OCI-LY3 (cell line): ENCODE measurements around the gene DUSP5.

Experiments
- H2AFZ ChIP-seq: fragments of 200-600, 300-600 bp; shearing (Covaris generic); 2 replicates; pipeline ENCODE4 v1.6.0; 2014; ENCODE audit warnings: antibody characterized with exemption, low read depth, low read length
- H3K27ac ChIP-seq: fragments of 200-600, 300-600 bp; sonication (generic); 2 replicates; pipeline ENCODE4 v1.5.1; 2014; ENCODE audit warnings: mild to moderate bottlenecking, low read length, moderate library complexity, mixed read lengths
- H3K27me3 ChIP-seq: fragments of 200-600, 300-600 bp; sonication (generic); 2 replicates; pipeline ENCODE4 v1.6.1; 2014; ENCODE audit warnings: low read depth, low read length, mixed read lengths
- H3K36me3 ChIP-seq: fragments of 200-600, 300-600 bp; sonication (generic); replicated peaks from 2 replicates; pipeline ENCODE3; 2014; ENCODE audit warnings: low read depth, low read length, mixed read lengths
- H3K4me1 ChIP-seq: fragments of 300-600, 200-600 bp; sonication (generic); 2 replicates; pipeline ENCODE4 v1.6.1; 2014; ENCODE audit warnings: low read length, mixed read lengths
- H3K4me2 ChIP-seq: fragments of 200-600, 300-600 bp; sonication (generic); 2 replicates; pipeline ENCODE4 v1.6.1; 2014; ENCODE audit warnings: low read length, mixed read lengths
- H3K4me3 ChIP-seq: fragments of 300-600, 200-600 bp; sonication (generic); 2 replicates; pipeline ENCODE4 v1.5.1; 2014; ENCODE audit warnings: antibody characterized with exemption, mild to moderate bottlenecking, low read length, moderate library complexity
- H3K79me2 ChIP-seq: fragments of 300-600, 200-600 bp; shearing (Covaris generic); 2 replicates; pipeline ENCODE4 v1.6.1; 2014; ENCODE audit warnings: mild to moderate bottlenecking, low read length, mixed read lengths
- H3K9ac ChIP-seq: fragments of 300-600, 200-600 bp; shearing (Covaris generic); 2 replicates; pipeline ENCODE4 v1.6.0; 2014; ENCODE audit warnings: mild to moderate bottlenecking, low read length, moderate library complexity
- H3K9me3 ChIP-seq: fragments of 200-600, 300-600 bp; shearing (Covaris generic); 2 replicates; pipeline ENCODE4 v1.6.1; 2014; ENCODE audit warnings: low read length, mixed read lengths; ENCODE audit not compliant: insufficient read depth
- H4K20me1 ChIP-seq: fragments of 200-600, 300-600 bp; sonication (generic); 2 replicates; pipeline ENCODE4 v1.6.1; 2016; ENCODE audit warnings: low read length, mixed read lengths; ENCODE audit not compliant: insufficient read depth
- EZH2phosphoT487 ChIP-seq: fragments of 200-600 bp; shearing (Covaris generic); IDR thresholded peaks from 2 replicates; pipeline ENCODE4 v1.6.1; 2018; ENCODE audit warnings: antibody characterized with exemption, mixed run types, low read depth
- TF ChIP-seq, protein P1 (sequence below): fragments of 200-600, 300-600 bp; sonication (generic); IDR thresholded peaks from 2 replicates; pipeline ENCODE4 v1.5.1; 2014; ENCODE audit warnings: antibody characterized with exemption, low read length, low read depth

The DUSP5 gene

GRCh38 chr10:110487411-110488331, 10.0 kb upstream of the DUSP5 start:
- Histone ChIP-seq H4K20me1 (no peaks in the 10 kb centered on the region), H3K79me2 (no peaks in the 10 kb centered on the region), H3K27me3 (peaks cover 18% of the 10 kb centered on the region; the same call in 1 of the 2 replicates), H3K4me3 (no peak overlapping the region), H2AFZ (no peak overlapping the region), H3K4me2 (no peak overlapping the region), H3K36me3 (no peaks in the 10 kb centered on the region), H3K27ac (no peak overlapping the region), H3K9ac (no peak overlapping the region), H3K4me1 (peaks cover 10% of the 10 kb centered on the region), H3K9me3 (no peaks in the 10 kb centered on the region)
- no peak for TF ChIP-seq EZH2phosphoT487
- TF ChIP-seq, protein P1, sequence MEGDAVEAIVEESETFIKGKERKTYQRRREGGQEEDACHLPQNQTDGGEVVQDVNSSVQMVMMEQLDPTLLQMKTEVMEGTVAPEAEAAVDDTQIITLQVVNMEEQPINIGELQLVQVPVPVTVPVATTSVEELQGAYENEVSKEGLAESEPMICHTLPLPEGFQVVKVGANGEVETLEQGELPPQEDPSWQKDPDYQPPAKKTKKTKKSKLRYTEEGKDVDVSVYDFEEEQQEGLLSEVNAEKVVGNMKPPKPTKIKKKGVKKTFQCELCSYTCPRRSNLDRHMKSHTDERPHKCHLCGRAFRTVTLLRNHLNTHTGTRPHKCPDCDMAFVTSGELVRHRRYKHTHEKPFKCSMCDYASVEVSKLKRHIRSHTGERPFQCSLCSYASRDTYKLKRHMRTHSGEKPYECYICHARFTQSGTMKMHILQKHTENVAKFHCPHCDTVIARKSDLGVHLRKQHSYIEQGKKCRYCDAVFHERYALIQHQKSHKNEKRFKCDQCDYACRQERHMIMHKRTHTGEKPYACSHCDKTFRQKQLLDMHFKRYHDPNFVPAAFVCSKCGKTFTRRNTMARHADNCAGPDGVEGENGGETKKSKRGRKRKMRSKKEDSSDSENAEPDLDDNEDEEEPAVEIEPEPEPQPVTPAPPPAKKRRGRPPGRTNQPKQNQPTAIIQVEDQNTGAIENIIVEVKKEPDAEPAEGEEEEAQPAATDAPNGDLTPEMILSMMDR, result no peak

GRCh38 chr10:110488332-110488681, 9.4 kb upstream of the DUSP5 start:
- Histone ChIP-seq H2AFZ (no peak overlapping the region), H3K36me3 (no peaks in the 10 kb centered on the region), H3K9me3 (no peaks in the 10 kb centered on the region), H3K79me2 (no peaks in the 10 kb centered on the region), H4K20me1 (no peaks in the 10 kb centered on the region), H3K4me1 (peaks cover 12% of the 10 kb centered on the region), H3K27ac (no peak overlapping the region), H3K27me3 (peaks cover 18% of the 10 kb centered on the region; the same call in 1 of the 2 replicates), H3K9ac (no peak overlapping the region), H3K4me2 (no peak overlapping the region), H3K4me3 (no peak overlapping the region)
- TF ChIP-seq, protein P1, result no peak

- Histone ChIP-seq H3K36me3 (no peaks in the 10 kb centered on the region), H2AFZ (no peak overlapping the region), H3K4me2 (no peak overlapping the region), H3K9ac (no peak overlapping the region), H3K79me2 (no peaks in the 10 kb centered on the region), H3K27me3 (peaks cover 18% of the 10 kb centered on the region; the same call in 1 of the 2 replicates), H4K20me1 (no peaks in the 10 kb centered on the region), H3K4me1 (peaks cover 12% of the 10 kb centered on the region), H3K9me3 (no peaks in the 10 kb centered on the region), H3K27ac (no peak overlapping the region), H3K4me3 (no peak overlapping the region)
- TF ChIP-seq, protein P1, result no peak
- TF ChIP-seq EZH2phosphoT487, result no peak
These were observed 8.8 kb upstream of the DUSP5 start for GRCh38 chr10:110488940-110489339.

DNA sequence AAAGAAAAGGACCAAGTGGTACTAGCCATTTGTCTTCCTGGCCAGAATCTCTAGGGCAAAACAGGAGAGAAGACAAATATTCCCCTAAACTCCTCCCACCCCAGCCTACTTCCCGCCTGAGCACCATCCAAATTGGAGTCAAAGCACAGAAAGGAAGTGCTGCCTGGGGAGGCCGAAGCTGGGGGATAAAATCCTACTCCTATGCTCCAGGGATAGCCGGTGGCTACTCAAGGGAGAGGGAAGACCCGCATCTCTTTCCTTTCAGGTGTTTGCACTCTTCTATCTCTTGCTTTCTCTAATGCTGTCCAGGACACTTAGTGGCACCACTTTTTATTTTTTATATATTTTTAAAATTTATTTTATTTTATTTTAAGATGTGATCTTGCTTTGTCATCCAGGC, 7.1 kb upstream of the DUSP5 start:
- no peak overlapping the region for H3K9ac ChIP-seq
- H3K4me1 ChIP-seq, result peaks cover 12% of the 10 kb centered on the region
- TF ChIP-seq, protein P1, result no peak
- no peak for TF ChIP-seq EZH2phosphoT487
- H3K27ac ChIP-seq, result no peak overlapping the region
- H3K27me3 ChIP-seq, result peaks cover 18% of the 10 kb centered on the region; the same call in 1 of the 2 replicates
- no peaks in the 10 kb centered on the region for H4K20me1 ChIP-seq
- no peak overlapping the region for H3K4me3 ChIP-seq
- H3K36me3 ChIP-seq, result no peaks in the 10 kb centered on the region
- H2AFZ ChIP-seq, result no peak overlapping the region
- H3K9me3 ChIP-seq, result no peaks in the 10 kb centered on the region
- no peak overlapping the region for H3K4me2 ChIP-seq
- H3K79me2 ChIP-seq, result no peaks in the 10 kb centered on the region
